Hippocampal formation (tissue), 2 donors: Measurements from ENCODE around the gene ADGRG3.

ENCODE experiments used
- DNase-seq, 2 donors: peaks; one replicate each; lab custom pipeline; 2025; lab: John Stamatoyannopoulos, UW

ADGRG3 gene

DNA sequence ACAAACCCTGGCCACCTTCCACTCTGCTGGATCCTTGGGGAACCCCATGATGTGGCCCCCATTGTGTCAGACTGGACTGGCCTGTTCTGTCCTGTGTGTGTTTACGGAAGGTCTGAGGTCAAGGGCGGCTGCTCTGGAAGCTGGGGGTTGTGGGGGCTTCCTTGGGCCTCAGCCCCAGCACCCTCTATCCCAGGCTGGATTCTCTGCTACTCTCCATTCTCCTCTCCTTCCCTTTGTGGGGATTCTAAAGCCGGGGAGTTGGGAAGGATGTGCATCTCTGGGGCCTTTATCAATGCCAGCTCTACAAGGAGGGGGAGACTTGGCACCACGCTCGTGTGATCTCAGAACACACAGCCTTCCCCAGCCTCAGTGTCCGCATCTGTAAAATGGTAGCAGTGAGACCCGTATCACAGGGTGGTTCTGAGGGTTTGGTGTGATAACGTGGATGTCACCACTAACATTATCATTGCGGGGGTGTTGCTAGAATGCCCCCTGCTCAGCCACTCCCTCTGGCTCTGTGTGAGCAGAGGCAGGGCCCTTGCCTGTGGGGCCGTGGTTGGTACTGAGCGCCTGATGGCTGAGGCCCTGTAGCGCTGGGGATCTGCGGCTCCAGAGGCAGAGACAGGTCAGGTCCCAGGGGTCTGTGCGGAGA lies 21.6 kb upstream of the ADGRG3 start:
- no peak for DNase-seq

GRCh38 chr16:57647136-57647875 lies 20.8 kb upstream of the ADGRG3 start:
- DNase-seq: no peak

- peak in 1 of 2 donors; percentile 33 for DNase-seq
Observed at GRCh38 chr16:57648125-57648524, 20.0 kb upstream of the ADGRG3 start.

DNA sequence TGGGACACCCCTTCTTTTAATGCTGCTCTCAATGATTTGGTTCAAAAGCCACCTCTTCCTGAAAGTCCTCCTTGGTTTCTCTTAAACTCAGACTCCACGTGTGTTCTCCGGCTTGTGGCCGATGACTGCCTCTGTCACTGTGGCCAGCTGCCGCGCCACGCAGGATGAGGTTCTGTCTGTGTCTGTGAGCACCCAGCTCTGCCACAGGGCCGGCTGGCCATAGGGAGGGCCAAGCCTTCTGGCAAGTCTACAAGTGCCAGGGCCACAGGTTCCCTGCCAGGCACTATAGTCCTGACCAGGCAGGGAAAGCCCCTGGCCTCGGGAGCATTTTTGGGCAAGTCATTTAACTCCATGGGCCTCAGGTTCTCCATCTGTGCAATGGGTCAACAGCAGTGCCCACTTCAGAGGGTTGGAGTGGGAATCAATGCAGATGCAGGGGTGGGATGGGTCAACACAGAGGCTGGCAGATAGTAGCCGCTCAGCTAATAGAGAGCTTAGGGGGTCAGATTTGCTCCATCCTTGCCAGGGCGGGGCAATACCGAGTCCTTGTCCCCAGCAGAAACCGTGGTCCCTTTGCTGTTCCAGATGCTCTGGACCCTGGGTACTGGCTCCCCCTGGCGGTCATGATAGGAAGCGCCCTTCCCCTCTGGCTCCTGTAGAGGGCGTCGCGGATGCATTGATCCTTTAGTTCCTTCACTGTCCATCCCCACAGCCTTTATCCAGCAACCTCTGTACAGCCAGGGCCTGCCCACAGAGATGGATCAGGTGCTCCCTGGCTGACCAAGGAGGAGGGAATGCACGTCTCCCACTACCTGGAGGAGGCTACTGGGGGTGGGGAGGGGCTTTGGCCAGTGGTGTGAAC lies 19.3 kb upstream of the ADGRG3 start:
- DNase-seq: peak; percentile 61 to 78

DNA sequence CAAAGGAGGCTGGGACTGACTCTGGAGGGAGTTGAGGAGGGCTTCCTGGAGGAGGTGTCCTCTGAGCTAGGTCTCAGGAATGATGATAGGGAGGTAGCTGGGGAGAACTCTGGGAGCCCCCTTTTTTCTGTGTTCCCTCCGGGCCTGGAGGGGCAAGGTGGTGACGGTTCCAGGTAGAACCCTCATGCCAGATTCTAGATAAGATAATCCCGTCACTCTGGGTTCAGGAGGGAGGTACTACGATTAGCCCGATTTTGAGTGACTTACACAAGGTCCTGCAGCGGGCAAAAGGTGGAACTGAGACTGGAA lies 18.7 kb upstream of the ADGRG3 start:
- no peak for DNase-seq

- DNase-seq: no peak
Observed at GRCh38 chr16:57649846-57650245, 18.3 kb upstream of the ADGRG3 start.

DNA sequence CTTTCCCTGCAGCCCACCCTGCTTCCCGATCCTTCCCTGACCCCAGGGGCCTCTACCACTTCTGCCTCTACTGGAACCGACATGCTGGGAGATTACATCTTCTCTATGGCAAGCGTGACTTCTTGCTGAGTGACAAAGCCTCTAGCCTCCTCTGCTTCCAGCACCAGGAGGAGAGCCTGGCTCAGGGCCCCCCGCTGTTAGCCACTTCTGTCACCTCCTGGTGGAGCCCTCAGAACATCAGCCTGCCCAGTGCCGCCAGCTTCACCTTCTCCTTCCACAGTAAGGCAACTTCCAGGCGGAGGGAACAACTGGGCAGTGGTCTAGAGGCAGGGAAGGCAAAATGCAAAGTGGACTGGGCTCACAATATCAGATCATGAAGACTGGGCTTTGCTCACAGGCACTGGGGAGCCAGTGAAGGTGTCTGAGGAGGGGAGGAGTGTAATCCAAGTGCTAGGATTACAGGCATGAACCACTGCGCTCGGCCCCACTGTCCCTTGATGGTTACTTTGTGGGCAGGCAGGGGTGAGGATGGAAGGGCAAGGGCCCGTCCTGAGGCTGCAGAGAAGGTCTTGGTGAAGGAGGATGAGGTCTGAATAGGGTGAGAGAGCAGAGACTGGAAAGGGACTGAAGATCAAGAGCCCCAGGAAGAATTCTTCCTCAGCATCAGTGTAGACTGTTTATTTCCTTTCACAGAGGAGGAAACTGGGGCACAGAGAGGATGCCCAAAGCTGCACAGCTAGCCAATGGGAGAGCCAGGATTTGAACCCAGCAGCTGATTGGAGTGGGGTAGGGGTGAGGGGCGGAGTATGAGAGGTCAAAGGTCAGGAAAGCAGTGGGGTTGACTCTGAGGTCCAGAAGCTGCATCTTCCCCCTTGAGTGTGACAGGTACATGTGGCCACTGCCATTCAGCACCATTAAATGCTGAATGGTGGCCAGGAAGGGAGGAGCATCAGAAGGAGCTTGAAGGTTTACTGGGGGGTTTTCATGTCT lies 16.5 kb upstream of the ADGRG3 start:
- DNase-seq: no peak

GRCh38 chr16:57652695-57653471 lies 15.2 kb upstream of the ADGRG3 start:
- no peak for DNase-seq

- no peak for DNase-seq
Observed at GRCh38 chr16:57653936-57654335, 14.2 kb upstream of the ADGRG3 start.

- DNase-seq: no peak
Observed at GRCh38 chr16:57656342-57656955, 11.7 kb upstream of the ADGRG3 start.

GRCh38 chr16:57657228-57657627 lies 10.9 kb upstream of the ADGRG3 start:
- DNase-seq: no peak

DNA sequence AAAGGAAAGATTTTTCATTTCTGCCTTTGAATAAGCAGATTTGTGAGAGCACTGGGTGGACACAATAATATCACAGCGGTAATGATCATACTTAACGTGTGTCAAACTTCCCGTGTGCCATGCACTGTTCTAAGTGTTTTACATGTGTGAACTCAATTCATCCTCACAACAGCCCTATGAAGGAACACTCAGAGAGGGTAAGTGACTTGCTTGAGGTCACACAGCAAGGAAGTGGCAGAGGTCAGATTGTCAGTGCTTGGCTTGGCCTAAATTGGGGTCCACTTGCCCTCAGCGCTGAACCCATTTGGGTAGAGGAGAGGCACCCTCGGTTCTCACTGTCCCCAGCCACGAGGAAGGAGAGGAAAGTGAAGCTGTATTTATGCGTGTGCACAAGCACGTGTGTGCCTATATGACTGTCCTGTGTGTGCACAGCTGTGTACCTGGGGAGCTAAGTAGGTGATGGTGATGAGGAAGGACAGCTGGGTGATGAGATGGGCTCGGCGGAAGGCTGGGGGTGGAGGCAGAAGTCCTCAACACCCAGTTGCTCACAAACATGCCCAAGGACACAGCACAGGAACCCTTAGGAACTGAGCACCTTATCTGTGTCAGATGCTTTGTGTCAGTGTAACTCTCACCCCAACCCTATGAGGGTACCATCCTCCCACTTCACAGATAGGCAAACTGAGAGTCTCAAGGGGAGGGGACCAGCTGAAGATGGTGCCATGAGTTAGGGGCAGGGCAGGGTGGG lies 9.8 kb upstream of the ADGRG3 start:
- DNase-seq: no peak

DNA sequence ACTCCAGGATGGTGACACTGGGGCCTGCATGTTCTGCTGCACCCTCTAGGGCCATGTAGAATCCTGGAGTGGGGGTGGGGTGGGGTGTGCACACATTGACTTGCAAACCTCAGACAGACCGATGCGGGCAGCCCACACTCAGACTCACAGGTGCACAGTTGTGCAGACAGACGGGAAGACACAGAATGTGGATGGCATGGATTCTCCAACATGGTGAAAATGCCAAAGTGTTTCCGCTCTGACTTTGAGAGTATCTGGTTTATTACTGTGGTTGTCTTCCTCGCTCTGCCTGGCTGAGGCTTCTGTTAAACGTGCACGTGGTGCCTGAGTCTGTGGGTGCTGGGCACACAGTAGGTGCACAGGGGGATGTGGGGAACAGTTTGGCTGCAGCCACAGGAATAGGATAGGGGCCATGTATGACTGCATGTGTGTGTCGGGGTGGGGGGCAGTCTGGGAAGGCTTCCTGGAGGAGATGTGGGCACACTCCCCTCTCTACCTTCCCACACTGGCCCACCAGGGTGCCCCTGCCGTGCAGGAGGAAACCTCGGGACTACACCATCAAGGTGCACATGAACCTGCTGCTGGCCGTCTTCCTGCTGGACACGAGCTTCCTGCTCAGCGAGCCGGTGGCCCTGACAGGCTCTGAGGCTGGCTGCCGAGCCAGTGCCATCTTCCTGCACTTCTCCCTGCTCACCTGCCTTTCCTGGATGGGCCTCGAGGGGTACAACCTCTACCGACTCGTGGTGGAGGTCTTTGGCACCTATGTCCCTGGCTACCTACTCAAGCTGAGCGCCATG lies 9.0 kb upstream of the ADGRG3 start:
- no peak for DNase-seq

- DNase-seq: no peak
Observed at GRCh38 chr16:57660715-57661463, 7.2 kb upstream of the ADGRG3 start.

GRCh38 chr16:57661510-57661909 lies 6.6 kb upstream of the ADGRG3 start:
- DNase-seq: no peak

DNA sequence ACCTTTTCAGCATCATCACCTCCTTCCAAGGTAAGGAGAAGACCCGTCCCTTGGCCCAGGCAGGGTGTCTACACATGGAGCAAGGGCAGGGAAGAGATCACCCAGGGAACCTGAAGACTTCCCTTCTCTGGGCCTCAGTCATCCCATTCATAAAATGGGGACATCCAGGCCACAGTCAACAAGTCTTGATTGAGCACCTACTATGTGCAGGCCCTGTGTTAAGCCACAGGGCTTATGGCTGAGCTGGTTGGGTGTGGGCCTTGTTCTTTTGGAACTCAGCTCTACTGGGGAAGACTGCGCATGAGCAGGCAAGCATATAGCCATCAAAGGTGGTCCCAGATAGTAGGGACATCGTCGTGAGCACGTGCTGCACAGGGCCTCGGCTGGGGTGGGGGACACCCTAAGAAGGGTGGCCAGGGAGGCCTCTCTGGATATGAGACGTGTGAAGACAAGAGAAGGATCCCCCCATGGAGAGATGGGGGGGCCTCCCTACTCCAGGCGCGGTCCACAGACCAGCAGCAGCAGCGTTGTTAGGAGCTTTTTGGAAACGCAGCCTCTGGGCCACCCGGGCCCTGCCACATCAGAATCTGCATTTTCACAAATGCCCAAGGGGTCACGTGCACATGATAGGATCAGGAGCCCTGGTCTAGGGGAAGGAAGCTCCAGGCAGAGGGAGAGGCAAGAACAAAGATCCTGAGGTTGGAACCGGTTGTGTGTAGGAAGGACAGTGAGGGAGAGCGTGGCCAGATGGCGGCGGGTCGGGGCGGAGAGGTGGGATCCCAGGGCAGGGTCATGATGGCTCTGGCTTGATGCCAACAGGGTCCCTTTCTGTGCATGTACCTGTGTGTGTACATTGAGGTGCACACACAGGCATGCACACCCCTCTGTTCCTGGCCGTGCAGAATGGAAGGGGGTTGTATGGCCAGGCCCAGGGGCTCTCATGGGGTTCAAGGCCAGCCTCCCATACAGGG lies 5.9 kb upstream of the ADGRG3 start:
- DNase-seq: no peak

- no peak for DNase-seq
Observed at GRCh38 chr16:57663436-57663835, 4.7 kb upstream of the ADGRG3 start.
